Measurements from ENCODE around the gene SLC35F3. TPM values are rescaled to one million over a fixed set of nuclear protein-coding genes. Genes with fewer than 3 reads are reported as not detected.

Gene SLC35F3
- total and polyA plus RNA-seq, 12 donors, result 0.12 to 3.2 (median 0.46) TPM

GRCh38 chr1:234265321-234265720 lies 360.8 kb downstream of the SLC35F3 start:
- no peak overlapping the region for H3K4me3 ChIP-seq

GRCh38 chr1:234265861-234266260 lies 361.4 kb downstream of the SLC35F3 start:
- intact Hi-C loops (cut with DNase I), result no loop called here
- Histone ChIP-seq H3K36me3 (replicated peaks in 1 of 2) (no peaks in the 10 kb centered on the region), H3K27me3 (no peaks in the 10 kb centered on the region), H3K9me3 (replicated peaks in 1 of 3) (no peaks in the 10 kb centered on the region), H3K4me3 (no peak overlapping the region), H3K4me1 (replicated peaks in 1 of 2) (no peaks in the 10 kb centered on the region), H3K27ac (no peak overlapping the region)
- DNase-seq, result no peak
- WGBS, 4 donors, result 47 to 65% (median 53%) methylated on average over 1 of the region's 1 CpG
- TF ChIP-seq CTCF (IDR thresholded peaks at IDR 0.05) (no peak), POLR2A (IDR thresholded peaks at IDR 0.05) (no peak)

More at GRCh38 chr1:234265321-234265720, 360.8 kb downstream of the SLC35F3 start:
- intact Hi-C loops (cut with DNase I), result no loop called here
- DNase-seq, result no peak
- no peak overlapping the region for H3K27ac ChIP-seq
- no peaks in the 10 kb centered on the region for H3K36me3 ChIP-seq (replicated peaks in 1 of 2)
- H3K4me1 ChIP-seq (replicated peaks in 1 of 2), result no peaks in the 10 kb centered on the region
- no peaks in the 10 kb centered on the region for H3K9me3 ChIP-seq (replicated peaks in 1 of 3)
- 78 to 92% (median 86%) methylated on average over 4 of the region's 4 CpGs for WGBS, 4 donors
- TF ChIP-seq POLR2A (IDR thresholded peaks at IDR 0.05), result no peak
- TF ChIP-seq CTCF (IDR thresholded peaks at IDR 0.05), result no peak
- no peaks in the 10 kb centered on the region for H3K27me3 ChIP-seq

DNA sequence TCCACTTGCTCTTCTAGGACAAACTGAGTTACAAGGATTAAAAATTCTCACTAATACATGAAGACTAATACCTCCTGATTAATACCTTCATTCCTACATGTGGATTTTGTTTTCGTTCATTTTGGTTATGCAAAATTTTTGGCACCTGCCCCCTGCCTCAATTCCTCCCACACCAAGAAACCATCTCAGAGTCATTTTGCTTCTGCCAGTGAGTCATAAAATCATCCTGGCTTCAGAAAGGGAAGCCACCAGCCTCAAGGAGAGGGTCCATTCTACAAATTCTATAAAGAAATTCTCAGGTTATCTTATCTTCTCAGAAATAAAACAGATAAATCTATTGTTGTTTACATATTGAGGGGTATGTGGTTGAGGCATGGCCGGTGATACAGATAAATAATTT lies 365.6 kb downstream of the SLC35F3 start:
- TF ChIP-seq CTCF (IDR thresholded peaks at IDR 0.05) (no peak), POLR2A (IDR thresholded peaks at IDR 0.05) (no peak)
- 85 to 92% (median 88%) methylated on average over 2 of the region's 2 CpGs for whole genome bisulfite sequencing, 4 donors
- H3K27me3 ChIP-seq, result no peaks in the 10 kb centered on the region
- no peak overlapping the region for H3K27ac ChIP-seq
- no peaks in the 10 kb centered on the region for H3K36me3 ChIP-seq (replicated peaks in 1 of 2)
- no peaks in the 10 kb centered on the region for H3K4me1 ChIP-seq (replicated peaks in 1 of 2)
- no peak overlapping the region for H3K4me3 ChIP-seq
- no peak for DNase-seq
- intact Hi-C loops (cut with DNase I), result no loop called here
- no peaks in the 10 kb centered on the region for H3K9me3 ChIP-seq (replicated peaks in 1 of 3)

DNA sequence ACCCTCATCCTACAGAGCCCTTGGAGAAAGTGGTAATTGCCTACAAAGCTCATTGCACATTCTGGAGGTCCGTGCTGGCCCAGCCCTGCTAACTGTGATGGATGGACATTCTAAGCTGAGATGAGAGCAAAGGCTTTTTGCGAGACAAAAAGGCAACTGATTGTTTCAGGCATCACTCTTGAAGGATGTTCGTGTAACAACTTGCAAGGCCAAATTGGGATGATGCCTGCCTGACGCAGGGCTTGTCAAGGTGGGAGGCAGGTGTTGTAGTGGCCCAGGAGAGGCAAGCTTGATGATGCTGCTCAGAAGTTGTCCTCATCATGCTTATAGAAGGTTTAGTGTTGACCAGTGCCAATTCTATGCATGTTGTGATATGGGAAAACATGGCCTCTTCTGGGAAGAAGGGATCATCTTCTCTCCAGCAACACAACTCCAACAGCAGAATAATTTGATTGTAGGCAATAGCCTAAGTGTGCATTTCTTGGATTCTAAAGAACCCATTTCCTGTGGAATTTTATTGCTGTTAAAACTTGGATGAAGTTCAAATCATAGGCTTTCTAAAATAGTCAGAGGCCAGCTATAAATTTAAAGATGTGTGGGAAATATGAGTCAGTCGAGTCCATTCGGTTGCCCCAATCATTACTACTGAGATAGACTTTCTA lies 366.2 kb downstream of the SLC35F3 start:
- 69 to 77% (median 74%) methylated on average over 6 of the region's 6 CpGs for WGBS, 4 donors
- Histone ChIP-seq H3K9me3 (replicated peaks in 1 of 3) (no peaks in the 10 kb centered on the region), H3K27me3 (no peaks in the 10 kb centered on the region), H3K4me1 (replicated peaks in 1 of 2) (no peaks in the 10 kb centered on the region), H3K36me3 (replicated peaks in 1 of 2) (no peaks in the 10 kb centered on the region), H3K27ac (no peak overlapping the region), H3K4me3 (no peak overlapping the region)
- TF ChIP-seq POLR2A (IDR thresholded peaks at IDR 0.05) (no peak), CTCF (IDR thresholded peaks at IDR 0.05) (no peak)
- intact Hi-C loops (cut with DNase I), result no loop called here
- no peak for DNase-seq

Data from adrenal gland (tissue), 12 donors.